H1 (cell line): ENCODE data around the gene CYTH1. TPM values are rescaled to one million over a fixed set of nuclear protein-coding genes. Genes with fewer than 3 reads are reported as not detected.

Source experiments
- ASH2L ChIP-seq: fragments of 200-600, 300-600 bp; sonication (generic); IDR thresholded peaks from one replicate; pipeline ENCODE4 v1.7.1; 2017; ENCODE audit warnings: low read length
- CHD7 ChIP-seq: fragments of 300-600 bp; sonication (generic); IDR thresholded peaks from 2 replicates; pipeline ENCODE4 v1.7.1; 2012; ENCODE audit warnings: low read length, moderate library complexity, mild to moderate bottlenecking, inconsistent platforms; ENCODE audit not compliant: insufficient replicate concordance
- JUND ChIP-seq: IDR thresholded peaks from 2 replicates; pipeline ENCODE4 v1.6.1; 2011; ENCODE audit warnings: mild to moderate bottlenecking, improper control_type of control experiment, low read length
- KDM5A ChIP-seq: fragments of 200-600 bp; IDR thresholded peaks from 2 replicates; pipeline ENCODE4 v1.7.1; 2012; ENCODE audit warnings: mild to moderate bottlenecking, low read length, inconsistent platforms, mixed read lengths
- RAD21 ChIP-seq, 2 experiments: IDR thresholded peaks in 1 of 2; conservative IDR thresholded peaks in 1 of 2; 2 replicates each; pipeline ENCODE4 v1.6.1; 2011; ENCODE audit warnings: low read depth in 2 of 2, low read length in 2 of 2, improper control_type of control experiment in 1 of 2, inconsistent platforms in 1 of 2, mild to moderate bottlenecking in 1 of 2, moderate library complexity in 1 of 2
- SIRT6 ChIP-seq: IDR thresholded peaks from one replicate; pipeline ENCODE4 v1.7.1; 2012; ENCODE audit warnings: low read length, inconsistent platforms
- SP1 ChIP-seq: IDR thresholded peaks from 2 replicates; pipeline ENCODE4 v1.6.1; 2011; ENCODE audit warnings: low read depth, low read length
- YY1 ChIP-seq: IDR thresholded peaks from 2 replicates; pipeline ENCODE4 v1.6.1; 2011; ENCODE audit warnings: low read depth, mild to moderate bottlenecking, low read length
- polyA plus RNA-seq, 7 experiments: library from polyadenylated mRNA; depleted of rRNA in 3 of 7; stranded (reverse) in 5 of 7; unstranded in 2 of 7; fragments of >200 nt in 5 of 7; fragments of 200-250 nt in 2 of 7; gene quantifications; 1 replicate in 5 of 7; 2 replicates in 1 of 7; 4 replicates in 1 of 7; pipeline versions ENCODE4 v1.2.1 to v1.2.3, GENCODE V29; 2011 to 2013; ENCODE audit warnings: missing spikeins in 2 of 7, mixed read lengths in 2 of 7
- total RNA-seq: library from RNA; stranded (reverse); fragmentation: NEBNext Ultra II Directional; extraction: Animal tissue kit (Norgen Biotek cat#: 25700); gene quantifications from 2 replicates; pipeline ENCODE4 v1.2.1, GENCODE V29; 2021

The CYTH1 gene
- total and polyA plus RNA-seq, 2 of the 8 experiments (the other 6 are each of a cell fraction or from before 2014, with no cell fraction given) = 12.8 to 14.8 TPM

GRCh38 chr17:78719630-78720298, 62.3 kb downstream of the CYTH1 start (continued):
- TF ChIP-seq CHD7 = no peak
- TF ChIP-seq JUND = no peak
- TF ChIP-seq ASH2L = no peak
- no peak for TF ChIP-seq SP1
- TF ChIP-seq RAD21 (IDR thresholded peaks at IDR 0.05 in 1 of 2, conservative IDR thresholded peaks at IDR 0.05 in 1 of 2; ENCODE audit: low read depth in 2 of 2, low read length in 2 of 2) = no peak
- no peak for TF ChIP-seq KDM5A
- TF ChIP-seq SIRT6 = no peak
- no peak for TF ChIP-seq YY1
